Measurements from ENCODE around the gene TSHB.

- no peak for TF ChIP-seq CTCF (IDR thresholded peaks at IDR 0.05)
- no peak for TF ChIP-seq POLR2A (IDR thresholded peaks at IDR 0.05)
Measured at GRCh38 chr1:115059316-115059715, 29.7 kb downstream of the TSHB start.
